GM21737 (cell line): ENCODE measurements around the gene TAOK1.
"Not testable (repeated sequence)": the region's sequence is repeated elsewhere in the genome, so short reads cannot be mapped to it uniquely, and the experiment has no call there.

Experiments used
- ATAC-seq: cut with Tn5 transposase; IDR thresholded peaks from one replicate; pipeline ENCODE4 v1.9.1; 2021; ENCODE audit warnings: mild to moderate bottlenecking, moderate library complexity; ENCODE audit not compliant: unreplicated experiment

TAOK1 gene

GRCh38 chr17:29443041-29443739 lies 53.0 kb downstream of the TAOK1 start:
- ATAC-seq = no peak

- no peak for ATAC-seq
Observed at GRCh38 chr17:29444589-29444988, 54.4 kb downstream of the TAOK1 start.

- ATAC-seq = no peak
Observed at GRCh38 chr17:29445844-29446243, 55.7 kb downstream of the TAOK1 start.

GRCh38 chr17:29449865-29450671 lies 59.9 kb downstream of the TAOK1 start:
- no peak for ATAC-seq

- no peak for ATAC-seq
Observed at GRCh38 chr17:29451121-29451742, 61.1 kb downstream of the TAOK1 start.

DNA sequence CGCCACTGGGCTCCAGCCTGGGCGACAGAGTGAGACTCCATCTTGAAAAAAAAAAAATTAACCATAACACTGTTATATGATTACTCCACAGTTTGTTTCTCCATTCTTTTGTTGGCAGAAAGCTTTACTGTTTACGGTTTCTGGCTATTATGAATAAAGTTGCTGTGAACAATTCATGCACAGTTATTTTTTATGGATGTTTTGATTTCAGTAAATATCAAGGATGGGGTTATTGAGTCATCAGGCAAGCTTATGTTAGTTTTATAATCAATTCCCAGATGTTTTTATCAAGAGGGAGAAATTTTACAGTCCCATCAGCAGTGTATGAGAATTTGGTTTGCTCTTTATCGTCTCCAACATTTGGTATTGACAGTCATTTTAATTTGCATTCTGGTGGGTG lies 67.9 kb downstream of the TAOK1 start:
- ATAC-seq = no peak

DNA sequence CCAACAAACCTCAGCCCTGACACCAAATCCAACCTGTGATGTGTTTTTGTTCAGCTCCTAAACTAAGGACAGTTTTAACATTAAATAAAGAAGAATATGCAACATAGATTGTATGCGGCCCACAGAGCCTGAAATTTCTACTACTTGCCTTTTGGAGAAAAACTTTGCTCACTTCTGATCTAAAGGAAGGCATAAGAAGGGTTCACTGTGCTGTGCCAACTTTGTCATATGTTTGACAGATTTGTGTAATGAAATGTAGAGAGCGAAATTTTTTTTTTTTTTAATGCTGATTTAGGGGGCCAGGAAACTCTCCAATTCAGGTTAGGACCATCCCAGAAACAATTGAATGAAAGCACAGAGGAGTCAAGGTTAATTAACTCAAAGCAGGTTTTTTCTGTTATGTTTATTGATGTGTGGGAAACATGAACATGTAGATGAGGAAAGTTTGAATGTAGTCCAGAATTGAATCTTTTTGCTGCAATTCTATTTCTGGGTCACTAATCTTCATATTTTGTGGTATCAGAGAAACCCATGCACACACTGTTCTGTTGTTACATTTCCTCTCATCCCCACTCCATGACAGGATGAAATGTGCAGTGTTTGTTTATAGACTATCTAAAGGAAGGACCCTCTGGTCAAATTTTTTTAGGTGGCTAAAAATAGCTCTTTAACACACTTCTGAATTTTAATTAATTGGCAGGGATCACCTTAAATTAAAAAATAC lies 71.5 kb downstream of the TAOK1 start:
- no peak for ATAC-seq

DNA sequence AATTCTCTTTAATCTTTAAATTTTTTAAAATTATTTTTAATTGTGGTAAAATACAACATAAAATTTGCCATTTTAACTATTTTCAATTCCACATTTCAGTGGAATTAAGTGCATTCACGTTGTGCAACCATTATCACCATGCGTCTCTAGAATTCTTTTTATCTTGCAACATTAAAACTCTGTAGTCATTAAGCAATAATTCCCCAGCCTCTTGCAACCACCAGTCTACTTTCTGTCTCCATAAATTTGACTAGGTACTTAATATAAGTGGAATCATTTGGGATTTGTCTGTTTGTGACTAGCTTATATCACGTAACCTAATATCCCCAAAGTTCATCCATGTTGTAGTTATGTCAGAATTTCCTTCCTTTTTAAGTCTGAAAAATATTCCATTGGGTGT lies 79.1 kb downstream of the TAOK1 start:
- ATAC-seq = no peak

GRCh38 chr17:29473437-29473836 lies 83.3 kb downstream of the TAOK1 start:
- not testable (repeated sequence) for ATAC-seq

- no peak for ATAC-seq
Observed at GRCh38 chr17:29474297-29474696, 84.1 kb downstream of the TAOK1 start.

GRCh38 chr17:29475891-29476290 lies 85.7 kb downstream of the TAOK1 start:
- no peak for ATAC-seq

DNA sequence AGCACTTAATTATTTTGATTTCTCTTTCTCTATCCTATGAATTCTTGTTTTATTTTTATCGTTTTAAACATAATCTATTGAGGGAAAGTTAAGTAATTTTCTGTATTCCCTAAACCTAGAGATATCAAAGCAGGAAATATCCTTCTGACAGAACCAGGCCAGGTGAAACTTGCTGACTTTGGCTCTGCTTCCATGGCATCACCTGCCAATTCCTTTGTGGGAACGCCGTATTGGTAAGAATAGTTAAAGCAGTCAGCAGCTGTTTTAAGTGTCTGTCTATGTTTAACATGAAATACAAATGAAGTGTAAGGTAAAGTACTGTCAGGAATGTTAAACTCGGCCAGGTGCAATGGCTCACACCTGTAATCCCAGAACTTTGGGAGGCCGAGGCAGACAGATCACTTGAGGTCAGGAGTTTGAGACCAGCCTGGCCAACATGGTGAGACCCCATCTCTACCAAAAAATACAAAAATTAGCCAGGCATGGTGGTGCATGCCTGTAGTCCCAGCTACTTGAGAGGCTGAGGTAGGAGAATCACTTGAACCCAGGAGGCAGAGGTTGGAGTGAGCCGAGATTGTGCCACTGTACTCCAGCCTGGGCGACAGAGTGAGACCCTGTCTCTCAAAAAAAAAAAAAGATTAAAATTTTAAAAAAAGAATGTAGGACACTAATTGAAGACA lies 90.2 kb downstream of the TAOK1 start:
- ATAC-seq = not testable (repeated sequence)

- no peak for ATAC-seq
Observed at GRCh38 chr17:29483503-29483902, 93.3 kb downstream of the TAOK1 start.

- ATAC-seq = no peak
Observed at GRCh38 chr17:29495011-29495410, 104.8 kb downstream of the TAOK1 start.

- no peak for ATAC-seq
Observed at GRCh38 chr17:29504711-29505110, 114.5 kb downstream of the TAOK1 start.

- ATAC-seq = no peak
Observed at GRCh38 chr17:29505836-29506235, 115.7 kb downstream of the TAOK1 start.

DNA sequence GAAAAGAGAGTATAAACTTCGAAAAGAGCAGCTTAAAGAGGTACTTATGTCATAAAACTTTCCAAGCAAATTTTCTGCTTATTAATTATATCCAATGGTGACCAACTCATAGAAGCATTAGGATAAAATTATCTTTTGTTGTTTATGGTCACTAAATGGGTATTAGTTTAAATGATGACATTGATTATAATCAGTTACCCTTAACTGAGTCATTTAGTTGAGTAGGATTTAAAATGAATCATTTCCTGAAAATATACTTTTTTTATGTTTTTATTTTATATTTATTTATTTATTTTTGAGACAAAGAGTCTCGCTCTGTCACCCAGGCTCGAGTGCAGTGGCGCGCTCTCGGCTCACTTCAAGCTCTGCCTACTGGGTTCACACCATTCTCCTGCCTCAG lies 120.8 kb downstream of the TAOK1 start:
- no peak for ATAC-seq

- no peak for ATAC-seq
Observed at GRCh38 chr17:29514792-29515191, 124.6 kb downstream of the TAOK1 start.

- ATAC-seq = no peak
Observed at GRCh38 chr17:29518359-29518758, 128.2 kb downstream of the TAOK1 start.

DNA sequence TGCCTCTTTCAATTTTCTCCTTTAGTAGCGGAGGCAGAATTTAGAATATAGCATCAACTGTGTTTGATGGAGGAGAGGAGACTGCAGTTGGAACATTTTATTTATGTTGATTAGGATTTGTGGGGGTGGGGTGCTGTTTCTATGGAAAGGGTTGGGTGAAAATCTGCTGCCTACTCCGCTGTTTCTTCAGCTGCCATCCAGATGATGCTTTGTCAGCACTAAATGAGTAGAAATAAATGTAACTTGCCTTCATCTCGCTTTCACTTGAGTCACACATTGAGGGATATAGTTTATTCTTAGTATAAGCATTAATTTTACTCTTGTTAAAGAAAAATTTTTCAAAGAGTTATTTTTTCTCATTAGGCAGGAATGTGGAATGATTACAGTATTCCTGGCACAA lies 134.5 kb downstream of the TAOK1 start:
- no peak for ATAC-seq

DNA sequence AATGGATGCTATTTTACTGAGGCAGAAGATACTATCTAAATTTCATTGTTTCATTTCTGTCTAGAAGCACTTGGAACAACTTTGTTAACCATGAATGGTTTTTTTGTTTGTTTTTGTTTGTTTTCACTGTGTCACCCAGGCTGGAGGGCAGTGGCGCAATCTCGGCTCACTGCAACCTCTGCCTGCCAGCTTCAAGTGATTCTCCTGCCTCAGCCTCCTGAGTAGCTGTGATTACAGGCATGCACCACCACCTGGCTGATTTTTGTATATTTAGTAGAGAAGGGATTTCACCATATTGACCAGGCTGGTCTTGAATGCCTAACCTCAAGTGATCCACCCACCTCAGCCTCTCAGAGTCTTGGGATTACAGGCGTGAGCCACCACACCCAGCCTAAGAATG lies 136.2 kb downstream of the TAOK1 start:
- no peak for ATAC-seq
